ENCODE data around the gene DOCK8. TPM values are rescaled to one million over a fixed set of nuclear protein-coding genes. Genes with fewer than 3 reads are reported as not detected.

The DOCK8 gene
- total RNA-seq, 4 donors from 2014 or later: 11.6 to 46.1 (median 31.8) TPM

- WGBS, 2 donors (ENCODE audit: low coverage in 1 of 2): 65 to 73% methylated on average over 2 to 3 of the region's 3 CpGs
- H3K27ac ChIP-seq: no peak overlapping the region
- H3K27me3 ChIP-seq: no peaks in the 10 kb centered on the region
- ATAC-seq: no peak
- no peak overlapping the region for H3K4me3 ChIP-seq
- TF ChIP-seq POLR2AphosphoS5 (IDR thresholded peaks at IDR 0.05) (no peak), EP300 (IDR thresholded peaks at IDR 0.05) (no peak), POLR2A (IDR thresholded peaks at IDR 0.05) (no peak), CTCF (IDR thresholded peaks at IDR 0.05) (no peak)
- H3K36me3 ChIP-seq: no peaks in the 10 kb centered on the region
- peaks cover 0 to 7% (median 0%) of the 10 kb centered on the region in 3 donors for H3K9me3 ChIP-seq
- peaks cover 0 to 35% (median 0%) of the 10 kb centered on the region in 3 donors for H3K4me1 ChIP-seq
These were observed 22.6 kb downstream of the DOCK8 start for GRCh38 chr9:237141-237857.

DNA sequence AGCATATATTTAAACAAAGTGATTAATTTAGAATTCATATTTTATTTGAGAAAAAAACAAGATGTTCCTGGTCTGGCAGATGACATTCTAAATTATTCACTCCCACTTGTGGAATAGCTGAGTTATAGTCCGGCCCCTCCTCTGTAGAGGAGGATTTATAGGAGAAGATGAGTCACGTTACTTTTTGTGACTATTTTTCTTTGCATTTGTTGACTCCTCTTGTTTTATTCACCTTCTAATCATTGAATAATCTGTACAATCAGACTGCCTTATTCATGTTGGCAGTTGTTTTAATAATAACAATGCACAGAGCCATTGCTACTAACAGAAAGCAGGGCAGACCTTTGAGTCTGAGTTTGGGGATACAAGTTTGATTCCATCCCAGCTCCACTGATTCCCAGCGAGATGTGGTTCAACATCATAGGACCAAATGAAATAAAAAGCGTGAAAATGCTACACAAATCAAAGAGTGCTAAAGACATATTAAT lies 23.2 kb downstream of the DOCK8 start:
- H3K36me3 ChIP-seq: no peaks in the 10 kb centered on the region
- TF ChIP-seq CTCF (IDR thresholded peaks at IDR 0.05) (no peak), POLR2AphosphoS5 (IDR thresholded peaks at IDR 0.05) (no peak), POLR2A (IDR thresholded peaks at IDR 0.05) (no peak), EP300 (IDR thresholded peaks at IDR 0.05) (no peak)
- no peak overlapping the region for H3K27ac ChIP-seq
- H3K4me3 ChIP-seq: no peak overlapping the region
- ATAC-seq: no peak
- whole genome bisulfite sequencing, 2 donors (ENCODE audit: low coverage in 1 of 2): 26 to 50% methylated on average over 2 to 4 of the region's 4 CpGs
- H3K9me3 ChIP-seq: peaks cover 0 to 7% (median 0%) of the 10 kb centered on the region in 3 donors
- H3K4me1 ChIP-seq: peaks cover 0 to 41% (median 0%) of the 10 kb centered on the region in 3 donors
- H3K27me3 ChIP-seq: no peaks in the 10 kb centered on the region

DNA sequence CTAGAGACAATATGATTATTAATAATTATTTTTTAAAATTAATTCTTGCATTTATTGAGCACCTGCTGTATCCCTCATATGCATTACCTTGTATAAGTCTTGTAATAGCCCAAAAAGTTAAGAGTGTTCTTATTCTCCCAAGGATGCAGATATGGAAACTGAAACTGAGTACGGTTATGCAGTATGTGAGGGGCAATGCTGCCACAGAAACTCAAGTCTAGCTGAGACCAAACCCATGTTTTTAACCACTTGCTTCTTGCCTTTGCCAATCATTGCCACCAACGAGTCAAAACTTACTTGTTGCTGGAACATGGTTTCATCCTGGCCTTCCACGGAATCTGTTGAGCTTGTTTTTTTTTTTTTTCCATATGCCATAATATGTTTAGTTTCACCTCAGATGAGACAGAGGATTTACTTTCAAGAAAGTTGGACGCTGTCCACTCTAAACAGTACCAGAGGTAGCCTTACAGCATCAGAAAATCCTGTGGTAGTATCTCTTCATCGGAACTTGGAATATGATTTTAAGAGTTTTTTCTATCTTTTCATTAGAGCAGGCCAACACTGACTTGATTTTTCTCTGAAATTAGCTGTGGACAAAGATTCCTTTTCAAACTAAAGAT lies 27.9 kb downstream of the DOCK8 start:
- H3K36me3 ChIP-seq: no peaks in the 10 kb centered on the region
- TF ChIP-seq POLR2A (IDR thresholded peaks at IDR 0.05): no peak
- no peak for TF ChIP-seq POLR2AphosphoS5 (IDR thresholded peaks at IDR 0.05)
- no peak for TF ChIP-seq CTCF (IDR thresholded peaks at IDR 0.05)
- no peak for TF ChIP-seq EP300 (IDR thresholded peaks at IDR 0.05)
- no peak for ATAC-seq
- WGBS, 2 donors (ENCODE audit: low coverage in 1 of 2): 26 to 64% methylated on average over 5 of the region's 5 CpGs
- no peaks in the 10 kb centered on the region for H3K9me3 ChIP-seq
- H3K27ac ChIP-seq: peak overlapping the region; percentile 23 to 68 (median 58)
- peaks cover 0 to 43% (median 0%) of the 10 kb centered on the region in 3 donors for H3K4me1 ChIP-seq
- H3K27me3 ChIP-seq: no peaks in the 10 kb centered on the region
- no peak overlapping the region for H3K4me3 ChIP-seq

- no peak for ATAC-seq
- WGBS, 2 donors (ENCODE audit: low coverage in 1 of 2): 71 to 100% methylated on average over 2 of the region's 2 CpGs
- TF ChIP-seq EP300 (IDR thresholded peaks at IDR 0.05) (no peak), CTCF (IDR thresholded peaks at IDR 0.05) (no peak), POLR2AphosphoS5 (IDR thresholded peaks at IDR 0.05) (no peak), POLR2A (IDR thresholded peaks at IDR 0.05) (no peak)
- H3K27me3 ChIP-seq: no peaks in the 10 kb centered on the region
- no peak overlapping the region for H3K27ac ChIP-seq
- H3K9me3 ChIP-seq: no peaks in the 10 kb centered on the region
- peaks cover 0 to 32% (median 0%) of the 10 kb centered on the region in 3 donors for H3K4me1 ChIP-seq
- no peak overlapping the region for H3K4me3 ChIP-seq
- no peaks in the 10 kb centered on the region for H3K36me3 ChIP-seq
These were observed 33.8 kb downstream of the DOCK8 start for GRCh38 chr9:248278-248961.
